Neural progenitor cell (in vitro differentiated cells): ENCODE data around the gene TRAK1.

ENCODE experiments used
- CTCF ChIP-seq: fragments of 200-600 bp; sonication (generic); IDR thresholded peaks from 2 replicates; pipeline ENCODE4 v1.5.1; 2017; ENCODE audit warnings: antibody characterized with exemption, mild to moderate bottlenecking
- EZH2 ChIP-seq: fragments of 200-600 bp; sonication (generic); IDR thresholded peaks from 2 replicates; pipeline ENCODE4 v1.6.1; 2017; ENCODE audit warnings: antibody characterized with exemption, mild to moderate bottlenecking, moderate library complexity
- EZH2phosphoT487 ChIP-seq: fragments of 200-600 bp; sonication (generic); IDR thresholded peaks from 2 replicates; pipeline ENCODE4 v1.6.1; 2017; ENCODE audit warnings: antibody characterized with exemption

DNA sequence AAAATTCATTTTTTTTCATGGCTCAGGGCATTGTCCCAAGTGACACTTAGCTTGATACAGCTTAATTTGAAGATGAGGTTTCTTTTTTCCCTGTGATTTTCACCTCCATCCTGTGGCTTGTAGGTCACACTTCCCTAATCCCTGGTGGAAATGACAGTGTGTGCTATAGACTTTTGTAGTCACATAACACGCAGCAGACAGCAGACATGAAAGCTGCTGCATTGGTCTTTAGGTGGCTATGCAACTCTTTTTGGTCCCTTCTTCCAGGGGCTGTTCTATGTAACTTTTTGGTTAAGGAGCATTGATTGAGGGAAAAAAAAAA, 38.8 kb downstream of the TRAK1 start:
- TF ChIP-seq EZH2, result no peak
- TF ChIP-seq CTCF, result no peak
- TF ChIP-seq EZH2phosphoT487, result no peak
